NB4 (cell line): Measurements from ENCODE around the gene MYZAP.

ENCODE experiments used
- TF ChIP-seq, protein P1 (sequence below): IDR thresholded peaks from one replicate; pipeline ENCODE4 v1.5.1; 2012; ENCODE audit warnings: low read depth, low read length
- TF ChIP-seq, protein P2 (sequence below): IDR thresholded peaks from 2 replicates; pipeline ENCODE4 v1.6.1; 2011; ENCODE audit warnings: low read depth, low read length

DNA sequence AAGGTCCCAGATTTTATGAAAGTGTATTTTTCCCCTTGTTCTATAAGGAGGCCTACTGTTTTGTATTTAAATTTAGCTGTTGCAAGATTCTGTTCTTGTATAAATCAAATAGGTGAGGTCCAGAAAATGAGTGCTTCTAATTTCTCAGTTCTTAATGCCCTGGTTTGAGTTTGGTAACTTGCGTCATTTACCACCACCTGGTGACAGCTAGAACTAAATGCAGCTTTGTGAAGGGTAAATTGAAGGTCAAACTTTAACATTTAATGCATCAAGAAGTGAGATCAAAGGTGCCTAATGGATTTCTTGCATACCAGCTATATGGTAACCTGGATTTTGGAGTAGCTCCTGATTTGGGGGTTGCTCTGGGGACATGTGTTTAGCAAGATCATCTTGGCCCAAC lies 64.1 kb downstream of the MYZAP start:
- TF ChIP-seq, protein P1, sequence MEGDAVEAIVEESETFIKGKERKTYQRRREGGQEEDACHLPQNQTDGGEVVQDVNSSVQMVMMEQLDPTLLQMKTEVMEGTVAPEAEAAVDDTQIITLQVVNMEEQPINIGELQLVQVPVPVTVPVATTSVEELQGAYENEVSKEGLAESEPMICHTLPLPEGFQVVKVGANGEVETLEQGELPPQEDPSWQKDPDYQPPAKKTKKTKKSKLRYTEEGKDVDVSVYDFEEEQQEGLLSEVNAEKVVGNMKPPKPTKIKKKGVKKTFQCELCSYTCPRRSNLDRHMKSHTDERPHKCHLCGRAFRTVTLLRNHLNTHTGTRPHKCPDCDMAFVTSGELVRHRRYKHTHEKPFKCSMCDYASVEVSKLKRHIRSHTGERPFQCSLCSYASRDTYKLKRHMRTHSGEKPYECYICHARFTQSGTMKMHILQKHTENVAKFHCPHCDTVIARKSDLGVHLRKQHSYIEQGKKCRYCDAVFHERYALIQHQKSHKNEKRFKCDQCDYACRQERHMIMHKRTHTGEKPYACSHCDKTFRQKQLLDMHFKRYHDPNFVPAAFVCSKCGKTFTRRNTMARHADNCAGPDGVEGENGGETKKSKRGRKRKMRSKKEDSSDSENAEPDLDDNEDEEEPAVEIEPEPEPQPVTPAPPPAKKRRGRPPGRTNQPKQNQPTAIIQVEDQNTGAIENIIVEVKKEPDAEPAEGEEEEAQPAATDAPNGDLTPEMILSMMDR = no peak
- TF ChIP-seq, protein P2, sequence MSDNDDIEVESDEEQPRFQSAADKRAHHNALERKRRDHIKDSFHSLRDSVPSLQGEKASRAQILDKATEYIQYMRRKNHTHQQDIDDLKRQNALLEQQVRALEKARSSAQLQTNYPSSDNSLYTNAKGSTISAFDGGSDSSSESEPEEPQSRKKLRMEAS = no peak
